HG03025 (cell line): Measurements from ENCODE around the gene ACYP2.
"Not testable (repeated sequence)": the region's sequence is repeated elsewhere in the genome, so short reads cannot be mapped to it uniquely, and the experiment has no call there.

Source experiments
- ATAC-seq: cut with Tn5 transposase; IDR thresholded peaks from one replicate; pipeline ENCODE4 v1.9.1; 2021; ENCODE audit warnings: mild to moderate bottlenecking, moderate library complexity; ENCODE audit not compliant: unreplicated experiment, low FRiP score

Gene ACYP2

GRCh38 chr2:54115284-54116137 lies at the start of gene ACYP2:
ACYP2 (plus strand) TSS chr2:54115615.
- ATAC-seq: peak; percentile 93

DNA sequence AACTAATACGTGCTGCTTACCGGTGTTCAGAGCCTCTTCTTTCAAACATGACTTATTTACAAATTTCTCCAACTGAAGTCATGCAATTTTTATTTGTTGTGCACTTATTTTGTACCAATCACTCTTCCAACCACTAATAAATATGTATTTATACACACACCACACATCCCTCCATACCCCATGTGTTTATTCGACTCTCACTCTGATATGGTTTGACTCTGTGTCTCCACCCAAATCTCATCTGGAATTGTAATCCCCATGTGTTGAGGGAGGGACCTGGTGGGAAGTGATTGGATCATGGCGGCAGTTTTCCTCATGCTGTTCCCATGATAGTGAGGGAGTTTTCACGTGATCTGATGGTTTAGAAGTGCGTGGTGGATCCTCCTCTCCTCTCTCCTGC lies 49.5 kb upstream of the ACYP2 start:
- ATAC-seq: no peak

- no peak for ATAC-seq
These were observed 47.5 kb upstream of the ACYP2 start for GRCh38 chr2:54067851-54068375.

DNA sequence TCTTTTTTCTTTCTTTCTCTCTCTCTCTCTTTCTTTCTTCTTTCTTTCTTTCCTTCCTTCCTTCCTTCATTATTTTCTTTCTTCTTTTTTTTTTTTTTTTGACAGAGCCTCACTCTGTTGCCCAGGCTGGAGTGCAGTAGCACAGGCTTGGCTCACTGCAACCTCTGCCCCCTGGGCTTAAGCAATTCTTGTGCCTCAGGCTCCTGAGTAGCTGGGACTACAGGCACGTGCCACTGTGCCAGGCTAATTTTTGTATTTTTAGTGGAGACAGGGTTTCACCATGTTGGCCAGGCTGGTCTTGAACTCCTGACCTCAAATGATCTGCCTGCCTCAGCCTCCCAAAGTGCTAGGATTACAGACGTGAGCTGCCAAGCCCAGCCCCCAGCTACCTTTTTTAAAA lies 42.9 kb upstream of the ACYP2 start:
- ATAC-seq: not testable (repeated sequence)

- ATAC-seq: no peak
These were observed 41.6 kb upstream of the ACYP2 start for GRCh38 chr2:54073796-54074195.

DNA sequence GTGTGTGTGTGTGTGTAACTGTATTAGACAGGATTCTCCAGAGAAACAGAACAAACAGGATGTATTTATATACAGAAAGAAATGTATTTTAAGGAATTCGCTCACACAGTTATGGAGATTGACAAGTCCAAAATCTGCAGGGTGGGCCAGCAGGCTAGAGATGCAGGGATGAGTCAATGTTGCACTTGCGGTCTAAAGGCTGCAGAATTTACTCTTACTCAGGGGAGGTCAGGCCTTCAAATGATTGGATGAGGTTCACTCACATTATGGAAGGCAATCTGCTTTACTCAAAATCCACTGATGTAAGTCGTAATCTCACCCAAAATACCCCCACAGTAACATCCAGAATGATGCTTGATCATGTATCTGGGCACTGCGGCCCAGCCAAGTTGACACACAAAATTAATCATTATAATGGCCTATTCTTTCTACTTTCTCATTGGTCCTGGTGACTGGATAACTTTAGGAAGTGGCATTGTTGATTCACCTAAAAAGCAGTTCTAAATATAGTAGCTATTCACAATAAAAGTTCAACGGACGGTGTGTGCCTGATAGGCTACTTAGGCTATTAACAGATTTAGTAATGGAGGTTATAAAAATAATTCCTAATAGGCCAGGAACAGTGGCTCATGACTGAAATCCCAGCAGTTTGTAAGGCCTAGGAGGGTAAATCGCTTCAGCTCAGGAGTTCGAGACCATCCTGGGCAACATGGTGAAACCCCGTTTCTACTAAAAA lies 40.6 kb upstream of the ACYP2 start:
- ATAC-seq: no peak

GRCh38 chr2:54076586-54076985 lies 38.8 kb upstream of the ACYP2 start:
- no peak for ATAC-seq

GRCh38 chr2:54077088-54077900 lies 38.1 kb upstream of the ACYP2 start:
- no peak for ATAC-seq

DNA sequence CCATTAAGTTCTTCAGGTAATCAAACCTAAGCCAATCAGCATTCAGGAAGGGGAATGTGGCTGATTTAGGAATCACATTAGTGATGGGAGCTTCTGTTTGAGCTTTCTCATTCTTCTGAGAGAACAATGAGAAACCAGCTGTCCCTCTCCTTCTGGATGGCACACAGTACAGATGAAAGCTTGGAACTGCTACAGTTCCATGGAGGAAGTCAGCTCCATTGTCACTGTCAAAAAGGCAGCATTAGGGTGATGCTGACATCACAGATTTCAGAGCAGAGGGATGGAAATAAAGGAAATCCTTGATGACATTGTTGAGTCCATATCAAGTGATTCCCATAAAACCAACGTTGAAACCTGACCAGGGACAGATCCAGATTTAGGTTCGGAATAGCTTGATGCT lies 36.1 kb upstream of the ACYP2 start:
- ATAC-seq: no peak

- peak; percentile 95 for ATAC-seq
These were observed 33.8 kb upstream of the ACYP2 start for GRCh38 chr2:54081574-54081973.

DNA sequence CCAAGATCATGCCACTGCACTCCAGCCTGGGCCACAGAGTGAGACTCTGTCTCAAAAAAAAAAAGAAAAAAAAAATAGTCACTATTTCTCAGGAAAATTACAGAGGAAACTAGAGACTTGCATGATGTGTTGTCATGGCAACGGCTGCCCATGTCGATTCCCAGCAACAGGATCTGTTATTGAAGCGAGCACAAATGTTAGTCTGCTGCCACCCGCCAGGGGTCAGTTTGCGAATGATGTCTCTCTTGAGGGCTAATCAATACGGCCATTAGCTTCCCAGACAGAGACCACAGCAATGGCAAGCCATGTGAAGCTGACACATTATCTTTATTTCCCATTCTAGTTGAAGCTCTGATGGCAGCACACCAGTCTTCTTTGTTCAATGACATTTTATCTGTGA lies 32.4 kb upstream of the ACYP2 start:
- ATAC-seq: no peak

- ATAC-seq: no peak
These were observed 32.0 kb upstream of the ACYP2 start for GRCh38 chr2:54083445-54083844.

DNA sequence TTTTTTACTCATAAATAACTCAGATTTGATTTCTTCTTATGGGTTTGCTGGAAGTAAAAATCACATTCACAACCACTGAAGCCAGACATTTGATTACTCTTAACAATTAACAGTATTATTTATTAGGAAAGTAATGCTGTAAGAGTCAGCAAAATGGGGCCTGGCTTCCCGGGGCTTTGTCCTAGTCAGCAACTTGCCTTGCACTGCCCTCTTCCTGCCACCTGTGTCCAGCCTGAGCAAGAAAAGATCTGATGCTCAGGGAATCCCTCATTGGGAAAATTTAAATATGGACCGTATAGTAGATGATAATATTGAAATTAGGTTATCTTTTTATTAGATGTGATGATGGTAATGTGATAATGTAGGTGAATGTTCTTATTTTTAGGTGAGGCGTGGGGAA lies 30.8 kb upstream of the ACYP2 start:
- no peak for ATAC-seq

DNA sequence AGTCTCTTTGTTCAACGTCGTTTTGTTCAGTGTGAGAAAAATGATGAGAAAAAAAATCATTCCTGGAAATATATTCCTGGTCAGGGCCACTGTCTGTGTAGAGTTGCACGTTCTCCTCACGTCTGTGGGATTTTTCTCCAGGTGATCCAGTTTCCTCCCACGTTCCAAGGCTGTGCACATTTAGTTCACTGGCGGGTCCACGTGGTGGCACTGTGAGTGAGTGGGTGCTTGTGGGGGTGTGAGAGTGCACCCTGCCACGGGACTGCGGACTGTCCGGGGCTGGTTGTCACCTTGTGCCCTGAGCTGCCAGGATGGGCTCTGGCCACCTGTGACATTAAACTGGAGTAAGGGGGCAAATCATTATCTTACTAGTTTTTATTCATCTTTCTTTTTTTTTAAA lies 30.3 kb upstream of the ACYP2 start:
- no peak for ATAC-seq

- no peak for ATAC-seq
These were observed 29.3 kb upstream of the ACYP2 start for GRCh38 chr2:54086157-54086556.

DNA sequence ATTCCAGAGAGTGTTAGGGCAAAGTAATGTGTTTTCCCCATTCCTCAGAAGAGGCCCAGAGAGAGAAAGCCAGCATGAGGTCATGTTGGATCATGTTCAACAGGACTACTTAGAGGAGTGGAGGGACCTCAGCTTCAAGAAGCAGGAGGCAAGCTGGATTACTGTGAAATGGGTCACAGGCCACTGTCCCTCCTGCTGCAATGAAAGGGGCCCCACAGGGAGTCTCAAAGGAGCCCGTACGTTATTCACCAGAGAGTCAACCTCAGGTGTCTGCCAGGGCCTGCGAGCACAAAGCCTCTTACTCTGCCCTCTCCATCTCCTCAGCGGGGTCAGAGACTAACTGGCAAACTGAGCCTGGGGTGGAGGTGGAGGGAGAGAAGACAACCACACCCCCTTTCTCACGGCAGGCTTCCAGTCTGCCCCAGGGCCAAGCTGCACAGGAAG lies 27.2 kb upstream of the ACYP2 start:
- ATAC-seq: no peak

DNA sequence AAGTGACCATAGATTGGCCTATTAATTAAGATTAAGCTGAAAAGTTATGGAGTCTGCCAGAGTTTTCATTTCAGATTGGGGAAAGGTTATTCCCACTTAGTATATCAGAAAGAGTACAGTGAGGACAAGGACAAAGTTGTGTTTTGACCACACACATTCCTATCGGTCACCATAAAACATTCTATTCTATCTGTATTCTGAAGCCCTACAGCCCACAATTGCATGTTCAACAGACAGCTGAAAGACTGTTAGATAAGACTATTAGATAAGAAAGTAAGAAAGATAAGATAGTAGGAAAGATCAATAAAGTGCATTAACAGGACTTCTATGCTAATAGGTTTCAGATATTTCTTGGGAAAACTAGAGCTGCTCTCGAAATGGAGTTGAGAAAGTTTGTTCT lies 26.7 kb upstream of the ACYP2 start:
- ATAC-seq: no peak

DNA sequence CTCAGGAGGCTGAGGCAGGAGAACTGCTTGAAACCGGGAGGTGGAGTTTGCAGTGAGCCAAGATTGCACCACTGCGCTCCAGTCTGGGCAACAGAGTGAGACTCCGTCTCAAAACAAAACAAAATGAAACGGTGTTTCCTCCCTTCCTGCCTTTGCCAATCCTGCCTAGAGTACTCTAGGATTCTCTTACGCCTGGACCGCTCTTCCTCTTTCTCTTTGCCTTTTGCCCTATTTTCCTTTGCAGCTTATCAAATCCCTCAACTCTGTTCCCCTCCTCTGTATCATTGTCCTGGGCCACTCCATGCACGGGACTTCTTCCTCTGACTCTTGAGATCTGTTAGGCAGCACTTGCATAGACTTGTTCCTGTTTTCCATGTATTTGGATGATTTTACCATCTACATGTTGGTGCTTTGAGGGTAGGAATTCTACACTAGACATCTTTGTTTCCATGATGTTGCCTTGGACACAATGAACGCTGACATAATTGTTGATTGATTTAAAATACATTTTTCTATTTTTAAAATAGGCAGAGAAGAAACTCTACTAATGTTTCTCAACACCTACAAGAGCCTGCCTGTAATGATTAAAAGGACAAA lies 24.8 kb upstream of the ACYP2 start:
- ATAC-seq: no peak

DNA sequence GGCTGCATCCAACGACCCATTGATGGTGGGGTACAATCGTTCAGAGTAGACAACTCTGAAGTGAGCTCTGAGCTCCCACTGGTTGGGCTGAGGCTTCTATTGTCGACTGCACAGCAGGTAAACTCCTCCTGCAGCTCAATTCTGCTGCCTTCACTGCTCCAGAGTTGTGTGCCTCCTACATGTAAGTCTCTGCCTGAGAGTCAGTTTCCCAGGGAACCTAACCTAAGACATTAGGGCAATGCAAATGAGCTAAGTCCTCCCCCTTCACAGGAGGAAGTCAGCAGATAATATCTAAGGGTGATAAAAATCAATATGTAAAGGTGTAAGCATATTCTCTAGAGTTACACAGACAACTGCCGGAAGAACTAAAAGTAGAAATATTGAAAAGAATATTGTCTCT lies 22.5 kb upstream of the ACYP2 start:
- peak; percentile 55 for ATAC-seq

DNA sequence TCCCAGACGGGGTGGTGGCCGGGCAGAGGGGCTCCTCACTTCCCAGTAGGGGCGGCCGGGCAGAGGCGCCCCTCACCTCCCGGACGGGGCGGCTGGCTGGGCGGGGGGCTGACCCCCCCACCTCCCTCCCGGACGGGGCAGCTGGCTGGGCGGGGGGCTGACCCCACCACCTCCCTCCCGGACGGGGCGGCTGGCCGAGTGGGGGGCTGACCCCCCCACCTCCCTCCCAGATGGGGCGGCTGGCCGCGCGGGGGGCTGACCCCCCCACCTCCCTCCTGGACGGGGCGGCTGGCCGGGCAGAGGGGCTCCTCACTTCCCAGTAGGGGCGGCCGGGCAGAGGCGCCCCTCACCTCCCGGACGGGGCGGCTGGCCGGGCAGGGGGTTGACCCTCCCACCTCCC lies 20.0 kb upstream of the ACYP2 start:
- not testable (repeated sequence) for ATAC-seq
